Stomach (tissue), 4 donors: ENCODE measurements around the gene SMARCC1.

Experiments used
- EP300 ChIP-seq: sonication (generic); formaldehyde crosslinking; IDR thresholded peaks from one replicate; pipeline ENCODE4 v1.6.1; 2017; ENCODE audit warnings: antibody characterized with exemption
- POLR2A ChIP-seq, 4 donors: fragments of 450-650 bp; IDR thresholded peaks; one replicate each; pipeline ENCODE4 v1.6.1; 2016; ENCODE audit warnings: antibody characterized with exemption in 4 of 4, control low read depth in 2 of 4, mild to moderate bottlenecking in 1 of 4, moderate library complexity in 1 of 4
- POLR2AphosphoS5 ChIP-seq, 3 donors: sonication (generic); formaldehyde crosslinking; IDR thresholded peaks; one replicate each; pipeline ENCODE4 v1.6.1; 2016; ENCODE audit warnings: antibody characterized with exemption in 3 of 3
- TF ChIP-seq, protein P1 (sequence below), 7 experiments: fragments of 450-650 bp in 4 of 7; fragments of 200-600 bp in 3 of 7; sonication (generic) in 3 of 7; IDR thresholded peaks; one replicate each; pipeline ENCODE4 v1.5.1; 2016 to 2019; ENCODE audit warnings: antibody characterized with exemption in 7 of 7, control low read depth in 2 of 7, mild to moderate bottlenecking in 1 of 7

DNA sequence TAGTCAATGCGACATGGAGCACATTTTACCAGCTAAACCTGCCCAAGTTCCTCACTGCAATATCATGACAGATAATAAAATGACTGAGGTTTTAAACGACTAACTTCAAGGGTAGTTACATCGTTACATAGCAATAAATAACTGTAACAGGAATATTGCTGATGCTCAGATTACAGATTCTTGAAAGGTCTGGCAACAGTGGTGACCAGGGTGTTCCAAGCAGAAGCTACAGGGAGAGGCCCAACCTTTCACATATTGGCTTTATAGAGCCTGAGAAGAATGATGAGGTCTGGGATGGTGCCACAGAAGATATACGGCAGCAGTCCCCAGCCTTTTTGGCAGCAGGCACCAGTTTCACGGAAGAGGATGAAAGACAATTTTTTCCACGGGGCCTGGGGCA lies 151.9 kb downstream of the SMARCC1 start:
- TF ChIP-seq, protein P1, sequence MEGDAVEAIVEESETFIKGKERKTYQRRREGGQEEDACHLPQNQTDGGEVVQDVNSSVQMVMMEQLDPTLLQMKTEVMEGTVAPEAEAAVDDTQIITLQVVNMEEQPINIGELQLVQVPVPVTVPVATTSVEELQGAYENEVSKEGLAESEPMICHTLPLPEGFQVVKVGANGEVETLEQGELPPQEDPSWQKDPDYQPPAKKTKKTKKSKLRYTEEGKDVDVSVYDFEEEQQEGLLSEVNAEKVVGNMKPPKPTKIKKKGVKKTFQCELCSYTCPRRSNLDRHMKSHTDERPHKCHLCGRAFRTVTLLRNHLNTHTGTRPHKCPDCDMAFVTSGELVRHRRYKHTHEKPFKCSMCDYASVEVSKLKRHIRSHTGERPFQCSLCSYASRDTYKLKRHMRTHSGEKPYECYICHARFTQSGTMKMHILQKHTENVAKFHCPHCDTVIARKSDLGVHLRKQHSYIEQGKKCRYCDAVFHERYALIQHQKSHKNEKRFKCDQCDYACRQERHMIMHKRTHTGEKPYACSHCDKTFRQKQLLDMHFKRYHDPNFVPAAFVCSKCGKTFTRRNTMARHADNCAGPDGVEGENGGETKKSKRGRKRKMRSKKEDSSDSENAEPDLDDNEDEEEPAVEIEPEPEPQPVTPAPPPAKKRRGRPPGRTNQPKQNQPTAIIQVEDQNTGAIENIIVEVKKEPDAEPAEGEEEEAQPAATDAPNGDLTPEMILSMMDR (IDR thresholded peaks at IDR 0.05): no peak
- TF ChIP-seq POLR2A (IDR thresholded peaks at IDR 0.05) (no peak), POLR2AphosphoS5 (IDR thresholded peaks at IDR 0.05) (no peak), EP300 (no peak)
